C4-2B (cell line): ENCODE data around the gene YIPF6.

ENCODE experiments used
- ZFX ChIP-seq: fragments of 450-650 bp; IDR thresholded peaks from 2 replicates; pipeline ENCODE4 v1.6.1; 2017
- TF ChIP-seq, protein P1 (sequence below): fragments of 450-650 bp; conservative IDR thresholded peaks from 2 replicates; pipeline ENCODE4 v1.5.1; 2017; ENCODE audit warnings: mild to moderate bottlenecking

DNA sequence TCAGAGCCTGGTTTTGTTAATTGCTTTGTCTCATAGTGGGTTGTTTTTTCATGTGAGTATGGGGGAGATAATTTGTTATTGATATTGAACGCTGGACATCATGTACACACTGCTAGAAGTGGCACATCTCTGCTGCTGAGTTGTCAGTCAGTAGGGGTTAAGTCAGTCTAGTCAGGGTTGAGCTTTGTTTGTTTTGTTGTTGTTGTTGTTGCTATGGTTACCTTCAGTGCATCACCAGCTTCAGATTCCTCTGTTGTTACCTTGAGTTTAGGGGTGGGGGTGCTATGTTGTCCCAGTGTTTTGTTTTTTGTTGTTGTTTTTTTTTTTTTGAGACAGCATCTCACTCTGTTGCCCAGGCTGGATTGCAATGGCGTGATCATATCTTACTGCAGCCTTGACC, 9.9 kb downstream of the YIPF6 start:
- TF ChIP-seq, protein P1, sequence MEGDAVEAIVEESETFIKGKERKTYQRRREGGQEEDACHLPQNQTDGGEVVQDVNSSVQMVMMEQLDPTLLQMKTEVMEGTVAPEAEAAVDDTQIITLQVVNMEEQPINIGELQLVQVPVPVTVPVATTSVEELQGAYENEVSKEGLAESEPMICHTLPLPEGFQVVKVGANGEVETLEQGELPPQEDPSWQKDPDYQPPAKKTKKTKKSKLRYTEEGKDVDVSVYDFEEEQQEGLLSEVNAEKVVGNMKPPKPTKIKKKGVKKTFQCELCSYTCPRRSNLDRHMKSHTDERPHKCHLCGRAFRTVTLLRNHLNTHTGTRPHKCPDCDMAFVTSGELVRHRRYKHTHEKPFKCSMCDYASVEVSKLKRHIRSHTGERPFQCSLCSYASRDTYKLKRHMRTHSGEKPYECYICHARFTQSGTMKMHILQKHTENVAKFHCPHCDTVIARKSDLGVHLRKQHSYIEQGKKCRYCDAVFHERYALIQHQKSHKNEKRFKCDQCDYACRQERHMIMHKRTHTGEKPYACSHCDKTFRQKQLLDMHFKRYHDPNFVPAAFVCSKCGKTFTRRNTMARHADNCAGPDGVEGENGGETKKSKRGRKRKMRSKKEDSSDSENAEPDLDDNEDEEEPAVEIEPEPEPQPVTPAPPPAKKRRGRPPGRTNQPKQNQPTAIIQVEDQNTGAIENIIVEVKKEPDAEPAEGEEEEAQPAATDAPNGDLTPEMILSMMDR: no peak
- TF ChIP-seq ZFX: no peak
